Measurements from ENCODE around the gene B3GALT2.

Gene B3GALT2

GRCh38 chr1:193183019-193183627 lies 3.3 kb downstream of the B3GALT2 start:
- DNase-seq (ENCODE audit: low read depth, low spot score) = peak; percentile 68

- peak; percentile 15 for DNase-seq (ENCODE audit: low read depth, low spot score)
These were observed 4.4 kb downstream of the B3GALT2 start for GRCh38 chr1:193181985-193182384.

DNA sequence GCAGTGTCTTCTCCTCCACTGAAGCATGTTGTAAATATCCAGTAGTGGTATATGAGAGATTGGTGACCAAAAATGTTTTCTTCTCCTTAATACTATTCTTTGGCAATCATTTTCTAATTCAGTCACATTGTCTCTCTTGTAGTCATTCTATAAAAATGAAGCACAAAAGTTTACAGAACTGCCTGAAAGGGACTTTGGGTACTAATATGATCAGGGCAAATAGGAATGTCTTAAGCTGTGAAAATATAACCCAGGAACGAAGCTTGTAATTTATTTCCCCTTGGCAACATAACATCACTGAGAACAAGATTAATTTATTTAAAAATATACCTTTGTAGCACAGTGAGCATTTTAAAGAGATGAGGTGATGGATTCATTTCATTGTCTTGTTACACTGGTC lies 4.9 kb downstream of the B3GALT2 start:
- peak; percentile 17 for DNase-seq (ENCODE audit: low read depth, low spot score)

GRCh38 chr1:193179094-193179493 lies 7.3 kb downstream of the B3GALT2 start:
- no peak for DNase-seq (ENCODE audit: low read depth, low spot score)

DNA sequence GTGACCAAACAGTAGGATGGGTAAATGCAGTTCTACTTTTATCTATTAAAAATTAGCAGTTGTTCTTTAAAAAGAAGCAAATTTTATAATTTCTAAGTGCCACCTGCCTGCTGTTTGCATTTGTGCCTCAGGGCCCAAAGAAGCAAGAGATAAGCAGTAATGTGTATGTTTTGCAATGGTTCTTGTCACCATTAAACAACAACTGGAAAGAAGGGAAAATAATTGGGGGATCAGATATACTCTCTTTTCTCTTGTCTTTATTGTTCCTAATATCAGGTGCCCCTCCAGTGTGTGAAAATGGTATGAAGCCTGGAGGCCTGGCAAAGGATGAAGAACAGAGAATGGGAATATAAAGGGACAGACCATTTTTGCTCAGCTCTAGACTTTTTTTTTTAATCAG lies 9.6 kb downstream of the B3GALT2 start:
- no peak for DNase-seq (ENCODE audit: low read depth, low spot score)

DNA sequence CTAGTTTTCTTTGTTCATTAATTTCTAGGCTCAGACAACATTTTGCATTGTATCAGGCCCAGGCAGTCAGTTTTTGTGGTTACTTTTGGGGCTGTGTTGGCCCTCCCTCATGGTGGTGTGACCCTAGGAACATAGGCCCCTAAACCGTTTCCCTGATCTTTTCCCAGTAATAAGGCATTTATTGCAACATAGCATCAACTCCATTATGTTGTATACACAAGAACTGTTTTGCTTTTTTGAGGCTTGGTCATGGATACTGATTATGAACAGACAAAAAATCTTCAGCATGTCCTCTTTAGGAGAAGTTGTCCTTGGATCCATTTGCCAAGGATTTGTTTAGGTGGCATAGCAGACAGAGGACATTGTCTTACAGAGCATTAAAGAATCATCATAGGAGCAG lies 10.3 kb downstream of the B3GALT2 start:
- no peak for DNase-seq (ENCODE audit: low read depth, low spot score)

DNA sequence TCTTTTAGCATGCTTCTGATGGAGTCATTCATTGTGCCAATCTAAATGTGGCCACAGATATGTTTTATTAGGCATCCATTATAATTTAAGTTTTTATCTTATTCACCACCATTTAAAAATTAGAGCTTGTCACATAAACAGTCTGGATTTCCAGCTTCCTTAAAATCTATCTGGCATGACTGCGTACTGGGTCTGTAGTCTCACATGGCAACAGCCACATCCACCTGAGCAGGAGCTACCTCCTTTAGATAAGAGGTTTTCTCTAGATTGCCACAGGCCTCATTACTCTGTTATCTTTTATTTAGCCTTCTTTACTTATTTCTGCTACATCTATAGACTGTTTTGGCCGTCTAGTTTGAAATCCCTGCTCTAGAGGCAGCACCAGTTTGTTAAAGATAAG lies 29.1 kb downstream of the B3GALT2 start:
- no peak for DNase-seq (ENCODE audit: low read depth, low spot score)

GRCh38 chr1:193156822-193157142 lies 29.6 kb downstream of the B3GALT2 start:
- DNase-seq (ENCODE audit: low read depth, low spot score) = no peak

DNA sequence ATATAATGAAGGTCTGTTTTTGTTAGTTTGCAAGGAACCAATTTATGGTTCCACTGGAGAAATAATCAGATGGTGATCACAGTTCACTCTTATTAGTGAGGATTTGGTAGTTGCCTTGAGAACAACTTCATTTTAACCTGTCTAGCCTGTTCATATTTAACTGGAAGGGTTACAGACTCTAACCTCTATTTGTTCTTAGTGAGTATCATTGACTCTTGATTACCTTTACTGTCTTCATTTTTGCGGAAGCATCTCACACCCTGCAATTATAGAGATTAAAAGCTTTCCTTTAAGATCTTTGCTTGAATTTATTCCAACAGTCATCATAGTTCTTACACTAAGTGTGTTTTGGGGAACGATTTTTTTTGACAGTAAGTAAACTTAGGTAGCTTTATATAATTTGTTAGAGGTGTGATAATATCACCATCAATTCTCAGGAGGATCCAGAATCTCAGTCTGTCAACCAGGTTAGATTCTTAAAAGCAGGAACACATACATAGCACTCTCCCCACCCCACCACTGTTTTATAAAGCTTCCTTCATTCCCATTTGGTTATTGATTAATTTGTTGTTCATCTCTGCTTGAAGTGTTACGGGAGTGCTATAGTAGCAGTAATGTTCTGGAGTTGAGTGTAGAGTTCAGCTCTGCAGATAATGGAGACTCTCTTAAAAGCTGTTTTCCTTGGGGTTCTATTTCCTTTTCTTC lies 30.1 kb downstream of the B3GALT2 start:
- no peak for DNase-seq (ENCODE audit: low read depth, low spot score)

DNA sequence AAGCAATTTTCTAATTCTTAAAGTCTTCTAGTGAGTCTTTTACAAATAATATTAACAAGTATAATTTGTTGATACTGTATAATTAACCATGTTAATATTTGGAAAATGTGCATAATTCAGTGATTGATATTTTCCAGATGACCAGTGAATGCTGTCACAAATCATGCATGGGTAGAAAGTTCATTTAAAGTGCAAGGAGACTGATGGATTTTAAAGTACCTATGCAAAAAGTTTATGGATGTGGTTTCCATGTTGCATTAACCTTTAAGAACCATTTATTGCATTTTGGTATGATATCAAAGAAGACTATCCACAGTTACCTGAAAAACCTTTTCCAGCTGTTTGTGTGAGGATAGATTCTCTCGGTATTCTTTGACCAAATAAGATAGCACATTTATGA lies 41.4 kb downstream of the B3GALT2 start:
- DNase-seq (ENCODE audit: low read depth, low spot score) = no peak

- DNase-seq (ENCODE audit: low read depth, low spot score) = no peak
These were observed 42.0 kb downstream of the B3GALT2 start for GRCh38 chr1:193144361-193144938.

DNA sequence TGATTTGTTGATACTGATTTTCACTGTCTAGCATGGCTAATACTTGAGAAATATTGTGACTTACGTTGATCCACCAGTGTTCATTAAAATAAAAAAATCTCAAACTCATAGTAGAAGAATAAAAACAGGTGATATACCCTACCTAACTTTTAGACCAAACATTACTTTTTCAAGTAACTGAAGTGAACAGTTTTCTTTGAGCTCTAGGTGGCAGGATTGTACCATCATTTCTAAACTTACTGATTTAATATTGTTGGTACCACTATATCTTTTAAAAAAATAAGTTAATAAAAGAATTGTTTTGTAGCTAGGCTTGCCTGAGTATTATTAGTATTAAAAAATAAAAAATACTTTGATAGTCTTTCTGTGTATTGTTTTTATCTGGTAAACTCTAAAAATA lies 43.1 kb downstream of the B3GALT2 start:
- peak; percentile 37 for DNase-seq (ENCODE audit: low read depth, low spot score)

- no peak for DNase-seq (ENCODE audit: low read depth, low spot score)
These were observed 44.0 kb downstream of the B3GALT2 start for GRCh38 chr1:193142409-193142808.

DNA sequence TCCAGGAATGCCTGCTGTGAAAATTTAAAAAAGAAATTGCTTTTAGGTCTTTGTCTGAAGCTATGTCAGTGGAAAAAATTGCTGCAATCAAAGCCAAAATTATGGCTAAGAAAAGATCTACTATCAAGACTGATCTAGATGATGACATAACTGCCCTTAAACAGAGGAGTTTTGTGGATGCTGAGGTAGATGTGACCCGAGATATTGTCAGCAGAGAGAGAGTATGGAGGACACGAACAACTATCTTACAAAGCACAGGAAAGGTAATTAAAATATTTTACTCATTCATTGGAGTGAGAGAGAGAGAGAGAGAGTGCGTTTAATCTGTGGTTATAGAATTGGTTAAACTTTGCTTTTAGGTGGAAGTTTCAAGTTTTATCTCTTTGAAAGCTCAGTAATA lies 44.6 kb downstream of the B3GALT2 start:
- no peak for DNase-seq (ENCODE audit: low read depth, low spot score)

GRCh38 chr1:193140254-193140653 lies 46.2 kb downstream of the B3GALT2 start:
- no peak for DNase-seq (ENCODE audit: low read depth, low spot score)

DNA sequence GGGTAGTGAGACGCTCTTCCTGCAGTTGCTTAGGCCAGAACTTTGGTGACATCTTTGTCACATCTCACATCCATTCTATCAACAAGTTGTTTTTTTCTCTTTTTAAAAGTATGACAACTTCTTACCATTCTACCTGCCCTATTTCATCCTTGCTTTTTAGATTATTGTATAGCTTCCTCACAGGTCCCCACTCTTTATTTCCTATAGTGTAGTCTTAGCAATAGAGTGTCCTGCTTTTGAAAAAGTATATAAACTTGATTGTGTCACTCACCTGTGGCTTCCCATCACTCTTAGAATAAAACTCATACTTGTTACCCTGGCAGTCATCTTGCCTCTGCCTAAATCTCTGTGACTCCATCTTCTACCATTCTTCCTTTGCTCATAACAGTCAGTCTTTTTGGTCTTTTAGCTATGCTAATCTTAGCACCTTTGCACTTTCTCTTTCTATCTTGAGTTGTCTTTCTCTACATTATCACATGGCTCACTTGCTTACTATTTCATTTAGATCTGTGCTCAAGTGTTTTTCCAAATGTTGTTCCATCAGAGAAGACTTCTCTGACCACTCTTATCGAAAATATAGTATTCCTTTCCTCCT lies 55.0 kb downstream of the B3GALT2 start:
- no peak for DNase-seq (ENCODE audit: low read depth, low spot score)

All from astrocyte of the hippocampus (primary cell).